GM19467 (cell line): ENCODE measurements around the gene LEKR1.
"Not testable (repeated sequence)": the region's sequence is repeated elsewhere in the genome, so short reads cannot be mapped to it uniquely, and the experiment has no call there.

Experiments used
- ATAC-seq: cut with Tn5 transposase; IDR thresholded peaks from one replicate; pipeline ENCODE4 v1.9.1; 2021; ENCODE audit warnings: mild to moderate bottlenecking, moderate library complexity; ENCODE audit not compliant: unreplicated experiment

The LEKR1 gene

GRCh38 chr3:156826144-156826895 is at the start of gene LEKR1:
LEKR1 (plus strand) TSS chr3:156826353; CDS start chr3:156829330, 2,977 bp downstream.
- peak; percentile 88 for ATAC-seq

- no peak for ATAC-seq
These were observed 49.3 kb upstream of the LEKR1 start for GRCh38 chr3:156776871-156777270.

GRCh38 chr3:156781310-156782230 is 44.6 kb upstream of the LEKR1 start:
- ATAC-seq, result no peak

GRCh38 chr3:156782319-156782718 is 43.8 kb upstream of the LEKR1 start:
- no peak for ATAC-seq

- no peak for ATAC-seq
These were observed 43.2 kb upstream of the LEKR1 start for GRCh38 chr3:156782921-156783320.

DNA sequence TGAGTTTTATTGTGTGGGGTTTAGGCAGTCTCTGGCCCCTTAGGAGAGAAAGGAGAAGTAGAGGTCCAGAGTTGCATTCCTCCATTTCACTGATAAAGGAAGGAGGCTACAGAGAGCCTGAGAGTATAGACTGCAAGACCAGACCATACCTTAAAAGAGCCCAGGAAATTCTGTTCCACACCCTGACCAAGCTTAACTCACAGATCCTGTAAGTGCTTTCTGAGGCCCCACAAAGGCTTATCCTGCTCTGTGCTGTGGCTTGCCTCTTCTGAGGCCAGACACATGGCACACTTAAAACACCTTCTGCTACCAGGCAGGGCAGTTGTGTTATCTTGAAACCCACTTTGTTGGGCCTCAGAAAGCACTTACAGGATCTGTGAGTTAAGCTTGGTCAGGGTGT is 39.2 kb upstream of the LEKR1 start:
- ATAC-seq, result no peak

DNA sequence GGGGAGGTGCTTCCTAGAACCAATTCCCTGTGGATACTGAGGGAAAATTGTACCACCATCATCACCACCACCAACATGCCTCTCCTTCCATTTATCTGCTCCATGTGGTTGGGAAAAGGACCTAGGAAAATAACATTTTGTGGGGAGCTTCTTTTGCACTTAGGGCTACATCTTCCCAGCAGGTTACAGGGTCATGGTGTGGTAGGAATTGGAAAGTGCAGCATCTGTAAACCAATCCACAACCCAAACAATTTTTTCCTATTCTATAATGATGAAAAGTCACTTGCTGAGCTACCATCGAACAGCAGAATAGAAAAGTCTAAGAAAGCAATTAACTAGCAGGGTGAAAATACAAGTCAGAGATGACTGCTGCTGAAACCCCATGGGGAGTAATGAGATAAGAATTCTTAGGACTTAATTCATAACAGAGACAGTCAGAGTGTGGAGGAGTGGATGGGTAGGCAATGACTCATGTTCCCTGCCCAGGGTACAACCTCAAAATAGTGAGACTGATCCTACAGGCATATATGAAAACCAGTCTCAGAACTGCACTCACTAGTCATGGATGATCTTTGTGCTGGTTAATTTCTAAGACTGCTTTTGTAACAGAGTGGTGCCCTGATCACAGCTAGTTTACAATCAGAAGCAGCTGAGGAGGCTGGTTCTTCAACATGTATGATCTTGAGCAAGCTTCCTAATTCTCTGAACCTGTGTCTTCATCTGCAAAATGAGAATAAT is 38.1 kb upstream of the LEKR1 start:
- ATAC-seq, result no peak

DNA sequence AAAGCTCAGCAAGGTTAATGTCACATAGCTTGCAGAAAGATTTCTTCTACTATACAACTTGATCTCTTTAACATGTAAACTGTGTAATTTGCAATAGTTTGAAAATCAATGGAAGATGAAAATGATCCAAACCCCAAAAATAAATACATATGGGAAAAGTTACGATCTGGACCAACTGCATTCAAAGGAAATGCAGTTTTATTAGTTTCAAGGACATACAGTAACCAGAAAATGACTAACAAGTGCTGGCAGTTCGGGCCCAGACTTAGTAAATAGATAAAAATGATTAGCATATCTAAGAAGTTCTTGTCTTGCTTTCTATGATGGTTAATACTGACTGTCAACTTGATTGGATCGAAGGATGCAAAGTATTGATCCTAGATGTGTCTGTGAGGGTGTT is 37.3 kb upstream of the LEKR1 start:
- no peak for ATAC-seq

DNA sequence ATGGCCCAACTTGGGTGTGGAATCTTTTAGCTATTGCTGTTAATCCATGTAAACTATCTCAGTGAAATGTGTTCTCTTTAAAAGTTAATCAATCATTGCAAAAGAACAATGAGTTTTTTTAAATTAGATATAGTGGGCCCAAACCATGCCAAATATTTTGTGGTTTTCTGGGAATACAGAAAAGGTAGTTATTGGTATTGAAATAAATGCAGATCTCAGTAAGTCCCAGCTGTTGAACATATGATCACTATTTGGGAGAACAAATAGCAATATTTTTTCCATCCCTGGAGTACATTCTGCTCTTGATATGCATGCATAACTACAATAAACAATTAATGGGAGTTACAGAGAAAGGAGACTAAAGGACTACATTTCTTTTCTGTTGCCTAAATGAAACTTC is 36.0 kb upstream of the LEKR1 start:
- no peak for ATAC-seq

GRCh38 chr3:156792114-156792513 is 34.0 kb upstream of the LEKR1 start:
- ATAC-seq, result no peak

- no peak for ATAC-seq
These were observed 33.6 kb upstream of the LEKR1 start for GRCh38 chr3:156792536-156792935.

DNA sequence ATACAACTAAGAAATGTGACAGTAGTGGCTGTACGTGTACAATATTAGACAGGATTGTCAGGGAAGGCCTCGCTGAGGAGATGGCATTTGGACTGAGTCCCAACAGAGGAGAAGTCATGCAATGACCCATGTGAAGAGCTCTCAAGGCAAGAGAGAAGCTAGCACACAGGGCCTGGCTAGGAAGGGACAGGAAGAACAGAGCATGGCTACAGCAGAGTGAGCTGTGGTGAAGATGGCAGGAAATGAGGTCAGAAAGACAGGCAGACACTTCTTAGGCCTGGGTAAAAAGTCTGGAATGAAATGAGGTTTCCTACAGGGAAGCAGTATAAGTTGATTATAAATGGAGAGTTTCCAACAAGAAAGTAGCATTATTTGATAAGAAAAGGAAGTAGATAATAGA is 33.2 kb upstream of the LEKR1 start:
- no peak for ATAC-seq

GRCh38 chr3:156793400-156793799 is 32.8 kb upstream of the LEKR1 start:
- no peak for ATAC-seq

DNA sequence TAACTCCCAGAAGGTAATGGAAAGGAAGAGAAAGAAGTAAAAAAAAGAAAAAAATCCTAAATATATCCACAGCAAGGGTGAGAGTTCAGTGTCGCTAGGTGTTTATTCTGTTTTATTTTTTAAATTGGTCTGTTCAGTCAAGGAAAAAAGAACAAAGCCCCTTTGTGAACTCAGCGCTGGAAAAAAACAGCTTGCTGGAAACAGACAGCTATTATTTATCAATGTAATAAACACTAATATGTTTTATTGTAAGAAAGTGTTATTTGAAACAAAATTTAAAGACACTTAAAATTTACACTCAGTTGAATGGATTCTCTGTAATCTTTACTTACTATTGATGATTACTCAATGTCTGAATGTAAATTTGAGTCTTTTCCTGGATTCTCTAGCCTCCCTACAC is 32.3 kb upstream of the LEKR1 start:
- no peak for ATAC-seq

DNA sequence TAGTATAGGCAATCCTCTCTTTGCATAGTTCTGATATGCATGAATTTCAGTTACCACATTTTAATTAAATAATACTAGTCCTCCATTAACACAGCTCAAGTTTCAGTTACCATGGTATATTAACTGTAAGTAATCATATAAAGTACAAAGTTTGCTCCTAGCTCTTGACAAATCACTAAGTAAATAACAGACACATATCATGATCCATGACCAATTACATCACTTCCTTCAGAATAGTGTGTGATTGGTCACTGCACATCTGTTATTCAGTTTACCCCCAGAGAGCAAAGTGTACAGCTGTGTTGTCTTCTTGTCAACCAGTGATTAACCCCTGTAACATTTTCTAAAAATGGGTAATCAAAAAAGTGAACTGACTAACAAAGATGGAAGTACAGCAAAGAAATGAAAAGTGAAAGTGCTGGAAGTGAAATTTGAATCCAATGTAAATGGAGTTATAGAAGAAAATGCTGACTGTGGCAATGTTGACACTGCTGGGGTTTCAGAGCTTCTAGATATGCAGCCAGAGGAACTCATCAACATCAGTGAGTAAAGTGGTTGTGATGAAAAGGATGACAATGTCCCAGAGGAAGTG is 30.2 kb upstream of the LEKR1 start:
- ATAC-seq, result no peak

DNA sequence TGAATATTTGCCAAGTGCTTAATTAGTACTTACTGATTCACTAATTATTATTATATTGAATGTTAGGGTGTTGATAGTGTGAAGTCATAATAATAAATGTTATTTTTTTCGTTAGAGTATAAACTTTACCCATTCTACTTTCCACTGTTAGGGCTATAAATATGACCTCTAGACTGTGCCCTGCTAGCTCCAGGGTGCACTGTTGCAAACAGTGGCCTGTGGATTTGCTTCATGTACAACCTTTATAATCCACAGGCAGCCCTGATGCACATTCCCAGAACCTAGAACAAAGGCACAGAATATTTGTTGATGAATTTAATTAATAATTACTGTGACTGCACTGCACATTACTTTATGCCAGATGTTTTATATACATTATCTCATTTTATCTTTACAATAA is 28.8 kb upstream of the LEKR1 start:
- ATAC-seq, result no peak

DNA sequence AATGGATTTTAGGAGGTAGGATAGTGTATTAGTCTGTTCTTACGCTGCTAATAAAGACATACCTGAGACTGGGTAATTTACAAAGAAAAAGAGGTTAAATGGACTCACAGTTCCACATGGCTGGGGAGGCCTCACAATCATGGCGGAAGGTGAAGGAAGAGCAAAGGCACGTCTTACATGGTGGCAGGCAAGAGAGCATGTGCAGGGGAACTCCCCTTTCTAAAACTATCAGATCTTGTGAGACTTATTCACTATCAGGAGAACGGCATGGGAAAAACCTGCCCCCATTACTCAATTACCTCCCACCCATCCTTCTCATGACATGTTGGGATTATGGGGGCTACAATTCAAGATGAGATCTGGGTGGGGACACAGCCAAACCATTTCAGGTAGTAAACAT is 25.9 kb upstream of the LEKR1 start:
- ATAC-seq, result not testable (repeated sequence)

DNA sequence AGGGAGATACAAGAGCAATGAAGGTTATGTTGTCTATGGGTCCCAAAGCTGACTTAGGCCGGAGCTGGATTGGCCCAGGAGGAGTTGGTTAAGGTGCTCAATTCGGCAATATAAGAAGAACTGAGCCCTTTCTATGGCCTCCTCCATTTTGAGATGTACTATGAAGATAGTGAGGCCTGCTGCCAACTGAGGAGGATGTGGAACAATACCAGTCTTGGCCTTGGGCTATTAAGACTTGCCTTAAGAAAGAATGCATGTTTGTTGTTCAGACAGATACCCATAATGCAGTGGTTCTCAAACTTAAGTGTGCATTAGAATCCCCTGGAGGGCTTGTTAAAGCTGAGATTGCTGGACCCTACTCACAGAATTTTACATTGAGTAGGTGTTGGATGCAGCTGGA is 24.4 kb upstream of the LEKR1 start:
- no peak for ATAC-seq

DNA sequence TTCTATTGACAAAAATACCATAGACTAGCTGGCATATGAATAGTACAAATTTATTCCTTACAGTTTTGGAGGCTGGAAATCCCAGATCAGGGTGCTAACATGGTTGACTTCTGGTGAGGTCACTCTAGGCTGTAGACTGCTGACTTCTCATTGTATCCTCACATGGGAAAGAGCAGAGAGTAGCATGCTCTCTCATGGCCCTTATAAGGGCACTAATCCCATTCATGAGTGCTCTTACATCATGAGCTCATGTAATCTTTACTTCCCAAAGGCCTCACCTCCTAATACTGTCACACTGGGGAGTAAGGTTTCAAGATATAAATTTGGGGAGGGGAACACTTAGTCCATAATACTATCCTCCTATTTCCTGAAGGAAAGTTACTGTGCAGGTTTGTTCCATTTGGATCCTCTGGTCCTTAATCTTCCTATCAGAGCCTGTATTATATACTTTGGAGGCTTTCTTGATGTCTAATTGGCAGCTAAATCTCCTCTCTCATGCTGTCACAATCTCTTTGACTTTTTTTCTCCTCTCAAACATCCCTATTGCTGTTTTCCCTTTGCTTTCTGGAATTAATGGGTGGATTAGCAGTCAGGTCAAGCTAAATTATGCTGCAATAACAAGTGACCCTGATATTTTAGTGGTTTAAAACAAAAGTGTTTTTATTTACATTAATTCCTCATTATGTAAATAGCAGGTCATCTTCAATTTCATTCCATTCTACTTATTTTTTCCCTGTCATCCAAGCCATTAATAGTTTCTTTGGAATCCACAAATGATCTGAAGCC is 23.1 kb upstream of the LEKR1 start:
- ATAC-seq, result no peak
